GM13976 (cell line): ENCODE measurements around the gene AAMDC.
"Not testable (repeated sequence)": the region's sequence is repeated elsewhere in the genome, so short reads cannot be mapped to it uniquely, and the experiment has no call there.

ENCODE experiments used
- DNase-seq: peaks from one replicate; pipeline ENCODE4 v3.0.0; 2012; ENCODE audit warnings: low spot score
- in situ Hi-C: fragments of 300-500 bp; cut with MboI; formaldehyde crosslinking; loops from one replicate; pipeline ENCODE4 v1.12.0; 2022; ENCODE audit warnings: low sequenced_read_pairs, mixed read lengths, inconsistent platforms; ENCODE audit not compliant: unreplicated experiment
- TF ChIP-seq, protein P1 (sequence below): IDR thresholded peaks from 2 replicates; pipeline ENCODE4 v1.5.1; 2012; ENCODE audit warnings: borderline replicate concordance, mild to moderate bottlenecking; ENCODE audit not compliant: insufficient read depth; ENCODE audit errors: extremely low read depth, missing control alignments, control extremely low read depth

The AAMDC gene

GRCh38 chr11:77842441-77843121 lies 21.6 kb downstream of the AAMDC start:
- DNase-seq: no peak
- in situ Hi-C loops: no loop called here
- TF ChIP-seq, protein P1, sequence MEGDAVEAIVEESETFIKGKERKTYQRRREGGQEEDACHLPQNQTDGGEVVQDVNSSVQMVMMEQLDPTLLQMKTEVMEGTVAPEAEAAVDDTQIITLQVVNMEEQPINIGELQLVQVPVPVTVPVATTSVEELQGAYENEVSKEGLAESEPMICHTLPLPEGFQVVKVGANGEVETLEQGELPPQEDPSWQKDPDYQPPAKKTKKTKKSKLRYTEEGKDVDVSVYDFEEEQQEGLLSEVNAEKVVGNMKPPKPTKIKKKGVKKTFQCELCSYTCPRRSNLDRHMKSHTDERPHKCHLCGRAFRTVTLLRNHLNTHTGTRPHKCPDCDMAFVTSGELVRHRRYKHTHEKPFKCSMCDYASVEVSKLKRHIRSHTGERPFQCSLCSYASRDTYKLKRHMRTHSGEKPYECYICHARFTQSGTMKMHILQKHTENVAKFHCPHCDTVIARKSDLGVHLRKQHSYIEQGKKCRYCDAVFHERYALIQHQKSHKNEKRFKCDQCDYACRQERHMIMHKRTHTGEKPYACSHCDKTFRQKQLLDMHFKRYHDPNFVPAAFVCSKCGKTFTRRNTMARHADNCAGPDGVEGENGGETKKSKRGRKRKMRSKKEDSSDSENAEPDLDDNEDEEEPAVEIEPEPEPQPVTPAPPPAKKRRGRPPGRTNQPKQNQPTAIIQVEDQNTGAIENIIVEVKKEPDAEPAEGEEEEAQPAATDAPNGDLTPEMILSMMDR: no peak

- in situ Hi-C loops, DNase-seq: not testable (repeated sequence)
Observed at GRCh38 chr11:77843700-77844099, 22.8 kb downstream of the AAMDC start.

GRCh38 chr11:77851503-77851902 lies 30.6 kb downstream of the AAMDC start:
- in situ Hi-C loops: no loop called here
- TF ChIP-seq, protein P1: no peak

DNA sequence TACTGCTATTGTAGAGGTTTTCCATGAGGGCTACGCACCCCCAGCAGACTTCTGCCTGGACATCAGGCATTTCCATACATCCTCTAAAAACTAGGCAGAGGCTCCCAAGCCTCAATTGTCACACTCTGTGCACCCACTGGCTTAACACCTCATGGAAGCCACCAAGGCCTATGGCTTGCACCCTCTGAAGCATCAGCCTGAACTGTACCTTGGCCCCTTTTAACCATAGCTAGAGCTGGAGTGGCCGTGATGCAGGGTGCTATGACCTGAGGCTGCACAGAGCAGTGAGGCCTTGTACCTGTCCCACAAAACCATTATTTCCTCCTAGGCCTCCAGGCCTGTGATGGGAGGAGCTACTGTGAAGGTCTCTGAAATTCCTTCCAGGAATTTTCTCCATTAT lies 33.9 kb downstream of the AAMDC start:
- TF ChIP-seq, protein P1: no peak
- in situ Hi-C loops: no loop called here
- DNase-seq: no peak

More at GRCh38 chr11:77851503-77851902, 30.6 kb downstream of the AAMDC start:
- DNase-seq: no peak

GRCh38 chr11:77857906-77858457 lies 37.0 kb downstream of the AAMDC start:
- DNase-seq, in situ Hi-C loops: not testable (repeated sequence)

DNA sequence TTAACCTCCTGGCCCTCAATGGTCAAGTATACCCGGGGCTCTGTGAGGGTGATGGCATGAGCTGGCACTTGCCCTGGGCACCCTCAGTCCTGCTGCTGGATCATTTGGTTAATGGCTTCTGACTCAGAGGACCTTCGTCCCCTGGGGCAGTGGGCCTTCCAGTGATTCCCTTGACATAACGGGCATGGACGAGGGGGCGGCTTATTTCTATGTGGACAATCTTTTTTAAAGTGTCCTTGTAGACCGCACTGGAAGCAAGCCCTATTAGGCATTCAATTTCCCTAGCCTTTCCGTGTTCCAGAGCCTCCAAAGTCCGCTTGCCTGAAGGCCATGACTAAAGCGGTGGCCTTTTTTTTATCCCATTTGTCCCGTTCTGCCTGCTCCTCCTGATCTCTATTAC lies 40.5 kb downstream of the AAMDC start:
- DNase-seq, in situ Hi-C loops: not testable (repeated sequence)

GRCh38 chr11:77865805-77866204 lies 44.9 kb downstream of the AAMDC start:
- TF ChIP-seq, protein P1: no peak
- DNase-seq: no peak
- in situ Hi-C loops: no loop called here

- DNase-seq: no peak
- TF ChIP-seq, protein P1: no peak
Observed at GRCh38 chr11:77866336-77866735, 45.4 kb downstream of the AAMDC start.

More at GRCh38 chr11:77866336-77866735, 45.4 kb downstream of the AAMDC start:
- in situ Hi-C loops: no loop called here
